Hematopoietic multipotent progenitor cell treated with erythropoietin and hydrocortisone succinate and interleukin-3 and kit ligand, for 8 days (in vitro differentiated cells): Measurements from ENCODE around the gene FGD6.
"Not testable (repeated sequence)": the region's sequence is repeated elsewhere in the genome, so short reads cannot be mapped to it uniquely, and the experiment has no call there.

Experiments used
- DNase-seq: peaks from one replicate; pipeline ENCODE4 v3.0.0-alpha.2; 2015

FGD6 gene

GRCh38 chr12:95118138-95118787, 99.0 kb downstream of the FGD6 start:
- no peak for DNase-seq

- DNase-seq = peak; percentile 89
Observed at GRCh38 chr12:95117178-95117599, 100.1 kb downstream of the FGD6 start.

- no peak for DNase-seq
Observed at GRCh38 chr12:95116773-95117172, 100.5 kb downstream of the FGD6 start.

- DNase-seq = no peak
Observed at GRCh38 chr12:95116341-95116740, 100.9 kb downstream of the FGD6 start.

GRCh38 chr12:95115641-95116040, 101.6 kb downstream of the FGD6 start:
- DNase-seq = no peak

- no peak for DNase-seq
Observed at GRCh38 chr12:95114766-95115405, 102.4 kb downstream of the FGD6 start.

GRCh38 chr12:95107362-95107761, 109.9 kb downstream of the FGD6 start:
- no peak for DNase-seq

- DNase-seq = no peak
Observed at GRCh38 chr12:95105540-95105939, 111.7 kb downstream of the FGD6 start.

- DNase-seq = no peak
Observed at GRCh38 chr12:95104919-95105452, 112.3 kb downstream of the FGD6 start.

GRCh38 chr12:95102916-95103671, 114.2 kb downstream of the FGD6 start:
- DNase-seq = no peak

GRCh38 chr12:95101957-95102356, 115.3 kb downstream of the FGD6 start:
- DNase-seq = not testable (repeated sequence)

- DNase-seq = peak; percentile 90
Observed at GRCh38 chr12:95100264-95101190, 116.7 kb downstream of the FGD6 start.

GRCh38 chr12:95099270-95099790, 117.9 kb downstream of the FGD6 start:
- no peak for DNase-seq

- no peak for DNase-seq
Observed at GRCh38 chr12:95096852-95097251, 120.4 kb downstream of the FGD6 start.

- no peak for DNase-seq
Observed at GRCh38 chr12:95096378-95096777, 120.9 kb downstream of the FGD6 start.

GRCh38 chr12:95095866-95096265, 121.4 kb downstream of the FGD6 start:
- DNase-seq = not testable (repeated sequence)

GRCh38 chr12:95089462-95089861, 127.8 kb downstream of the FGD6 start:
- no peak for DNase-seq

- no peak for DNase-seq
Observed at GRCh38 chr12:95088379-95088778, 128.9 kb downstream of the FGD6 start.

- DNase-seq = no peak
Observed at GRCh38 chr12:95085612-95086011, 131.7 kb downstream of the FGD6 start.

GRCh38 chr12:95083938-95084337, 133.3 kb downstream of the FGD6 start:
- DNase-seq = no peak

GRCh38 chr12:95083471-95083870, 133.8 kb downstream of the FGD6 start:
- no peak for DNase-seq

GRCh38 chr12:95077341-95077740, 139.9 kb downstream of the FGD6 start:
- no peak for DNase-seq
